GM12891 (cell line): ENCODE measurements around the gene PLLP.

Experiments
- POLR2A ChIP-seq: IDR thresholded peaks from 2 replicates; pipeline ENCODE4 v1.6.1; 2011; ENCODE audit warnings: low read depth, low read length, control low read depth
- SPI1 ChIP-seq: IDR thresholded peaks from 2 replicates; pipeline ENCODE4 v1.6.1; 2011; ENCODE audit warnings: low read depth, low read length, control low read depth

DNA sequence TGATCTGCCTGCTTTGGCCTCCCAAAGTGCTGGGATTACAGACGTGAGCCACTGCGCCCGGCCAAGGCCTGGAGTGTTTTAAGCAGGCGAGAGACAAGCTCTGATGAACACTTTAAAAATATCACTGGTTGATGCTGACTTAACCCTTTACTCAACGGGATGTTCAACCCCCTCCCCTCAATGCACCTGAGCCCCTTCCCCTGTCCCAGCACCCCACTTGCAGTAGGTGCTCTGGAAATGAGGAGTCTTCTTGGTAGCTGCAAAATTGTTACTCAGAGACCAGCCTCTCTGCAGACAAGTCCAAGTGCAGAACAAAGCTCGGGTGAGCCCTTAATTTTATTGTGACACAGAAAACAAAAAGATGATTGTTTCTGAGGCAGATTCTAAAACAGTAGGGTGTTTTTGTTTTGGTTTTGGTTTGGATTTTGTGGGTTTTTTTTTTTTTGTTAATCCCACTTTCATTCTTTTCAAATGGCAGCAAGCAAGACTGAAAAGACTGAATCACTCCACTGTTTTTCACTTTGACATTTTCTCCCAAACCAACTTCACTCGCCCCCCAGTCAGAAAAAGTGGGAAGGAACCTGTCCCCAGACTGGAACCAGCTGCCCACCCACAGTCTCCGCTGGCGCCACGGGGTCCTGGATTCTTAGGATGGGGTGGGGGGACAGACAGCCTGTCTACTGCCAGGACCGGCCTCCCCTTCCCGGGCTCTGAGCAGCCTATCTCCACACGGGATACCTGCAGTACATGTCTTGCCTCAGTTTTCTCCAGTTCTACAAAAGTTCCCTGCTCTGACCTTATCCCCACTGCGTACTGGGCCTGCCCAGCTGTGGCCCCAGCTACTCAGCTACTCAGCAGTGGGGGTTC, 5.2 kb upstream of the PLLP start:
- TF ChIP-seq POLR2A (no peak), SPI1 (no peak)
